H9 (cell line): Measurements from ENCODE around the gene TDP2. TPM values are rescaled to one million over a fixed set of nuclear protein-coding genes. Genes with fewer than 3 reads are reported as not detected.
"Not testable (repeated sequence)": the region's sequence is repeated elsewhere in the genome, so short reads cannot be mapped to it uniquely, and the experiment has no call there.

Experiments used
- DNase-seq: peaks from one replicate; pipeline ENCODE4 v3.0.0-alpha.2; 2017
- H2AFZ ChIP-seq: one replicate; pipeline ENCODE4 v1.6.1; 2013; ENCODE audit warnings: mild to moderate bottlenecking, low read length, control low read depth, moderate library complexity
- H2AK5ac ChIP-seq: 2 replicates; pipeline ENCODE4 v1.6.1; 2013; ENCODE audit warnings: low read length, control low read depth, mixed read lengths; ENCODE audit not compliant: insufficient read length
- H2BK120ac ChIP-seq: one replicate; pipeline ENCODE4 v1.6.1; 2013; ENCODE audit warnings: low read depth, mild to moderate bottlenecking, low read length, control low read depth, inconsistent platforms; ENCODE audit not compliant: poor library complexity, severe bottlenecking
- H2BK12ac ChIP-seq: 2 replicates; pipeline ENCODE4 v1.6.1; 2013; ENCODE audit warnings: low read length, control low read depth, mixed read lengths, low read depth; ENCODE audit not compliant: insufficient read length
- H2BK15ac ChIP-seq: 2 replicates; pipeline ENCODE4 v1.6.1; 2013; ENCODE audit warnings: low read depth, low read length, control low read depth
- H2BK20ac ChIP-seq: one replicate; pipeline ENCODE4 v1.6.1; 2013; ENCODE audit warnings: low read depth, mild to moderate bottlenecking, low read length, control low read depth, inconsistent platforms; ENCODE audit not compliant: poor library complexity, severe bottlenecking
- H2BK5ac ChIP-seq: 2 replicates; pipeline ENCODE4 v1.6.1; 2013; ENCODE audit warnings: low read length, control low read depth, mixed read lengths; ENCODE audit not compliant: insufficient read length
- H3K14ac ChIP-seq: 2 replicates; pipeline ENCODE4 v1.6.1; 2013; ENCODE audit warnings: low read length, control low read depth; ENCODE audit not compliant: insufficient read depth
- H3K18ac ChIP-seq: 2 replicates; pipeline ENCODE4 v1.6.1; 2013; ENCODE audit warnings: low read depth, mild to moderate bottlenecking, mixed read lengths, low read length, control low read depth; ENCODE audit not compliant: insufficient read length
- H3K23ac ChIP-seq: 2 replicates; pipeline ENCODE4 v1.6.1; 2013; ENCODE audit warnings: low read length, control low read depth, mixed read lengths, low read depth; ENCODE audit not compliant: insufficient read length
- H3K23me2 ChIP-seq: 2 replicates; pipeline ENCODE4 v1.6.1; 2013; ENCODE audit warnings: low read depth, mild to moderate bottlenecking, mixed read lengths, low read length, control low read depth; ENCODE audit not compliant: insufficient read length, poor library complexity, severe bottlenecking
- H3K27ac ChIP-seq: 2 replicates; pipeline ENCODE4 v1.5.1; 2013; ENCODE audit warnings: low read length, control low read depth, mixed read lengths, low read depth; ENCODE audit not compliant: insufficient read length
- H3K27me3 ChIP-seq: 2 replicates; pipeline ENCODE4 v1.6.1; 2013; ENCODE audit warnings: low read length, control low read depth, inconsistent platforms; ENCODE audit not compliant: insufficient read depth
- H3K4ac ChIP-seq: 2 replicates; pipeline ENCODE4 v1.6.1; 2013; ENCODE audit warnings: low read depth, mild to moderate bottlenecking, control low read depth, inconsistent platforms, low read length, moderate library complexity
- H3K4me1 ChIP-seq: 2 replicates; pipeline ENCODE4 v1.6.1; 2013; ENCODE audit warnings: low read length, control low read depth, inconsistent platforms; ENCODE audit not compliant: insufficient read depth
- H3K4me2 ChIP-seq: 2 replicates; pipeline ENCODE4 v1.6.1; 2013; ENCODE audit warnings: low read length, control low read depth, mixed read lengths; ENCODE audit not compliant: insufficient read length, insufficient read depth
- H3K56ac ChIP-seq: 2 replicates; pipeline ENCODE4 v1.6.1; 2013; ENCODE audit warnings: low read depth, mild to moderate bottlenecking, mixed read lengths, low read length, control low read depth; ENCODE audit not compliant: insufficient read length
- H3K79me1 ChIP-seq: 2 replicates; pipeline ENCODE4 v1.6.1; 2013; ENCODE audit warnings: low read depth, mild to moderate bottlenecking, moderate library complexity, low read length, control low read depth, inconsistent platforms; ENCODE audit not compliant: insufficient read depth, poor library complexity, severe bottlenecking
- H3K79me2 ChIP-seq: 2 replicates; pipeline ENCODE4 v1.6.1; 2013; ENCODE audit warnings: low read length, control low read depth, inconsistent platforms; ENCODE audit not compliant: insufficient read depth
- H3K9ac ChIP-seq: 2 replicates; pipeline ENCODE4 v1.6.1; 2013; ENCODE audit warnings: low read length, control low read depth, mixed read lengths; ENCODE audit not compliant: insufficient read length; ENCODE audit errors: extremely low read depth
- H3K9me3 ChIP-seq: one replicate; pipeline ENCODE4 v1.6.1; 2013; ENCODE audit warnings: low read depth, low read length, inconsistent platforms; ENCODE audit not compliant: control insufficient read depth
- H3T11ph ChIP-seq: one replicate; pipeline ENCODE4 v1.6.1; 2013; ENCODE audit warnings: mild to moderate bottlenecking, low read length, control low read depth, inconsistent platforms
- H4K20me1 ChIP-seq: one replicate; pipeline ENCODE4 v1.6.1; 2013; ENCODE audit not compliant: control insufficient read depth, insufficient read length, insufficient read depth
- H4K5ac ChIP-seq: 2 replicates; pipeline ENCODE4 v1.6.1; 2013; ENCODE audit warnings: low read depth, mild to moderate bottlenecking, mixed read lengths, low read length, control low read depth; ENCODE audit not compliant: insufficient read length
- H4K8ac ChIP-seq: replicated peaks from 2 replicates; pipeline ENCODE4 v1.6.1; 2013; ENCODE audit warnings: low read length, control low read depth, mixed read lengths, low read depth; ENCODE audit not compliant: insufficient read length
- H4K91ac ChIP-seq: 2 replicates; pipeline ENCODE4 v1.6.1; 2013; ENCODE audit warnings: low read depth, mild to moderate bottlenecking, moderate library complexity, mixed read lengths, low read length, control low read depth; ENCODE audit not compliant: insufficient read length
- H3K27ac Mint-ChIP-seq, 3 experiments: 2 replicates in 2 of 3; 3 replicates in 1 of 3; pipeline ENCODE4 v1.8.0; 2020 to 2021; ENCODE audit warnings: mixed read lengths in 3 of 3, mild to moderate bottlenecking in 1 of 3, moderate library complexity in 1 of 3
- H3K27me3 Mint-ChIP-seq: 2 replicates; pipeline ENCODE4 v1.8.0; 2021; ENCODE audit warnings: low read depth, mild to moderate bottlenecking, moderate library complexity, mixed read lengths
- H3K36me3 Mint-ChIP-seq, 3 experiments: 2 replicates in 2 of 3; 3 replicates in 1 of 3; pipeline ENCODE4 v1.8.0; 2020 to 2021; ENCODE audit warnings: low read depth in 3 of 3, mixed read lengths in 3 of 3; ENCODE audit not compliant: insufficient read depth in 1 of 3
- H3K4me1 Mint-ChIP-seq, 2 experiments: 2 replicates each; pipeline ENCODE4 v1.8.0; 2020; ENCODE audit warnings: mixed read lengths in 2 of 2
- H3K4me3 Mint-ChIP-seq, 2 experiments: 2 replicates in 1 of 2; 3 replicates in 1 of 2; pipeline ENCODE4 v1.8.0; 2020 to 2021; ENCODE audit warnings: mild to moderate bottlenecking in 2 of 2, mixed read lengths in 2 of 2, moderate library complexity in 1 of 2
- H3K9me3 Mint-ChIP-seq, 2 experiments: 2 replicates in 1 of 2; 3 replicates in 1 of 2; pipeline ENCODE4 v1.8.0; 2020; ENCODE audit warnings: mild to moderate bottlenecking in 2 of 2, mixed read lengths in 2 of 2, moderate library complexity in 1 of 2
- WGBS: extraction: QIAGEN DNeasy Blood & Tissue Kit; methylation state at CpG from one replicate; pipeline ENCODE4 v1.1.7; 2013; ENCODE audit warnings: missing lambda C conversion rate, low lambda C conversion rate, mixed read lengths; ENCODE audit not compliant: insufficient read length; ENCODE audit errors: extremely low coverage; 5-methylcytosine and 5-hydroxymethylcytosine counted together
- total RNA-seq: library from RNA; stranded (reverse); gene quantifications from 2 replicates; pipeline ENCODE4 v1.2.1, GENCODE V29; 2021
- TF ChIP-seq, protein P1 (sequence below): fragments of 200-600 bp; sonication (generic); conservative IDR thresholded peaks from 3 replicates; pipeline ENCODE4 v1.8.0; 2021; ENCODE audit warnings: antibody characterized with exemption, mild to moderate bottlenecking

The TDP2 gene
- total RNA-seq, 1 experiment from 2014 or later = 55.6 TPM

DNA sequence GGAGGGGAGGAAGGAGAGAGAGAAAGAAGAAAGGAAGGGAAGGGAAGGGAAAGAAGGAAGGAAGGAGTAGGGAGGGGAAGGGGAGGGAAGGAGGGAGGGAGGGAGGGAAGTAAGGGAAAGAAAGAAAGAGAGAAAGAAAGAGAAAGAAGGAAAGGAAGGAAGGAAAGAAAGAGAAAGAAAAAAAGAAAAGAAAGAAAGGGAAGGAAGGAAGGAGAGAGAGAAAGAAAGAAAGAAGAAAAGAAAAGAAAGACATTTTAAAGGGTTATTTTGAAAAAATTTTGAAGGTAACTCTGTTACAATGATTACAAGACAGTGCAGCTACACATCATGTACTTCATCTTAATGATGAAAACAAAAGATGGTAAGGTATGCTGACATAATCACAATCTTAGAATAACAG, 24.6 kb downstream of the TDP2 start:
- no peak for DNase-seq
- no peak overlapping the region for H2BK120ac ChIP-seq

DNA sequence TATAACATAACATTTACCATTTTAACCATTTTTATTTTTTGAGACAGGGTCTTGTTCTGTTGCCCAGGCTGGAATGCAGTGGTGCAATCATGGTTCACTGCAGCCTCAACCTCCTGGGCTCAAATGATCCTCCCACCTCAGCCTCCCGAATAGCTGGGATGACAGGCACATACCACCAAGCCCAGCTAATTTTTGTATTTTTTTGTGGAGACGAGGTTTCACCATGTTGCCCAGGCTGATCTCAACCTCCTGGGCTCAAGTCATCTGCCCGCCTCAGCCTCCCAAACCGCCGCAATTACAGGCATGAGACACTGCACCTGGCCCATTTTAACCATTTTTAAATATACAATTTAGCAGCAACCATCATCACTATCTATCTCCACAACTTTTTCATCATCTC, 26.1 kb downstream of the TDP2 start:
- H2BK20ac ChIP-seq, H3K27ac ChIP-seq, H2BK12ac ChIP-seq, H4K8ac ChIP-seq, H3K79me2 ChIP-seq, H2AK5ac ChIP-seq, H3K4me1 Mint-ChIP-seq, H3K4me1 ChIP-seq, H2BK15ac ChIP-seq, H3K9ac ChIP-seq, H3K4me3 Mint-ChIP-seq, H4K5ac ChIP-seq, H3K9me3 Mint-ChIP-seq, H4K20me1 ChIP-seq, H3K9me3 ChIP-seq, H3K14ac ChIP-seq, H3K36me3 Mint-ChIP-seq, H3K23me2 ChIP-seq, H3K4me2 ChIP-seq, DNase-seq, H2AFZ ChIP-seq, H3K79me1 ChIP-seq, H3K4ac ChIP-seq, H3K23ac ChIP-seq, H3K18ac ChIP-seq, H2BK120ac ChIP-seq, H3T11ph ChIP-seq, H2BK5ac ChIP-seq, H3K56ac ChIP-seq, H4K91ac ChIP-seq, H3K27me3 ChIP-seq, H3K27ac Mint-ChIP-seq: not testable (repeated sequence)
- no CpG with 5 or more reads among the region's 5 CpGs for WGBS
- H3K27me3 Mint-ChIP-seq = peaks cover 12% of the 10 kb centered on the region

More for the DNA sequence above, 24.6 kb downstream of the TDP2 start:
- H3K23me2 ChIP-seq = peaks cover 8% of the 10 kb centered on the region
- no peaks in the 10 kb centered on the region for H3K9me3 ChIP-seq
- H3K23ac ChIP-seq = no peak overlapping the region
- H3K27me3 Mint-ChIP-seq = peaks cover 12% of the 10 kb centered on the region
- H2BK12ac ChIP-seq = no peak overlapping the region
- H3K27ac ChIP-seq = no peak overlapping the region
- H2AK5ac ChIP-seq = no peak overlapping the region
- H4K8ac ChIP-seq = no peak overlapping the region
- H3K4ac ChIP-seq = no peak overlapping the region
- peaks cover 11% of the 10 kb centered on the region in 2 experiments for H3K4me1 Mint-ChIP-seq
- no peak overlapping the region for H3K9ac ChIP-seq
- H2BK15ac ChIP-seq = no peak overlapping the region
- H3K36me3 Mint-ChIP-seq = no peaks in the 10 kb centered on the region; a peak in 2 of 7 replicates
- H4K91ac ChIP-seq = no peak overlapping the region
- H3K27ac Mint-ChIP-seq = no peak overlapping the region
- H3K4me2 ChIP-seq = no peak overlapping the region
- no peak overlapping the region for H4K5ac ChIP-seq
- no peak overlapping the region for H3K4me3 Mint-ChIP-seq
- H3K27me3 ChIP-seq = no peaks in the 10 kb centered on the region
- no peak overlapping the region for H3K56ac ChIP-seq
- no peak overlapping the region for H2BK5ac ChIP-seq
- H2AFZ ChIP-seq = no peak overlapping the region
- H2BK20ac ChIP-seq = no peak overlapping the region
- no peaks in the 10 kb centered on the region; the same call in 1 of the 2 replicates for H3K4me1 ChIP-seq
- no peaks in the 10 kb centered on the region for H3K79me1 ChIP-seq
- H3K9me3 Mint-ChIP-seq = peaks cover 4 to 10% of the 10 kb centered on the region in 2 experiments; a peak in 3 of 5 replicates
- H3T11ph ChIP-seq = no peak overlapping the region
- H4K20me1 ChIP-seq = no peaks in the 10 kb centered on the region
- TF ChIP-seq, protein P1, sequence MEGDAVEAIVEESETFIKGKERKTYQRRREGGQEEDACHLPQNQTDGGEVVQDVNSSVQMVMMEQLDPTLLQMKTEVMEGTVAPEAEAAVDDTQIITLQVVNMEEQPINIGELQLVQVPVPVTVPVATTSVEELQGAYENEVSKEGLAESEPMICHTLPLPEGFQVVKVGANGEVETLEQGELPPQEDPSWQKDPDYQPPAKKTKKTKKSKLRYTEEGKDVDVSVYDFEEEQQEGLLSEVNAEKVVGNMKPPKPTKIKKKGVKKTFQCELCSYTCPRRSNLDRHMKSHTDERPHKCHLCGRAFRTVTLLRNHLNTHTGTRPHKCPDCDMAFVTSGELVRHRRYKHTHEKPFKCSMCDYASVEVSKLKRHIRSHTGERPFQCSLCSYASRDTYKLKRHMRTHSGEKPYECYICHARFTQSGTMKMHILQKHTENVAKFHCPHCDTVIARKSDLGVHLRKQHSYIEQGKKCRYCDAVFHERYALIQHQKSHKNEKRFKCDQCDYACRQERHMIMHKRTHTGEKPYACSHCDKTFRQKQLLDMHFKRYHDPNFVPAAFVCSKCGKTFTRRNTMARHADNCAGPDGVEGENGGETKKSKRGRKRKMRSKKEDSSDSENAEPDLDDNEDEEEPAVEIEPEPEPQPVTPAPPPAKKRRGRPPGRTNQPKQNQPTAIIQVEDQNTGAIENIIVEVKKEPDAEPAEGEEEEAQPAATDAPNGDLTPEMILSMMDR = no peak
- no peak overlapping the region for H3K18ac ChIP-seq
- no peak overlapping the region for H3K14ac ChIP-seq
- no peaks in the 10 kb centered on the region for H3K79me2 ChIP-seq
